Body of pancreas (tissue), 4 donors: ENCODE measurements around the gene FAM151A.

Source experiments
- POLR2A ChIP-seq, 3 donors: fragments of 450-650 bp; IDR thresholded peaks; one replicate each; pipeline ENCODE4 v1.6.1; 2016; ENCODE audit warnings: antibody characterized with exemption in 3 of 3, mild to moderate bottlenecking in 2 of 3
- TF ChIP-seq, protein P1 (sequence below), 7 experiments: fragments of 450-650 bp in 4 of 7; fragments of 200-600 bp in 3 of 7; sonication (generic) in 3 of 7; IDR thresholded peaks; one replicate each; pipeline ENCODE4 v1.5.1; 2016 to 2019; ENCODE audit warnings: antibody characterized with exemption in 7 of 7

DNA sequence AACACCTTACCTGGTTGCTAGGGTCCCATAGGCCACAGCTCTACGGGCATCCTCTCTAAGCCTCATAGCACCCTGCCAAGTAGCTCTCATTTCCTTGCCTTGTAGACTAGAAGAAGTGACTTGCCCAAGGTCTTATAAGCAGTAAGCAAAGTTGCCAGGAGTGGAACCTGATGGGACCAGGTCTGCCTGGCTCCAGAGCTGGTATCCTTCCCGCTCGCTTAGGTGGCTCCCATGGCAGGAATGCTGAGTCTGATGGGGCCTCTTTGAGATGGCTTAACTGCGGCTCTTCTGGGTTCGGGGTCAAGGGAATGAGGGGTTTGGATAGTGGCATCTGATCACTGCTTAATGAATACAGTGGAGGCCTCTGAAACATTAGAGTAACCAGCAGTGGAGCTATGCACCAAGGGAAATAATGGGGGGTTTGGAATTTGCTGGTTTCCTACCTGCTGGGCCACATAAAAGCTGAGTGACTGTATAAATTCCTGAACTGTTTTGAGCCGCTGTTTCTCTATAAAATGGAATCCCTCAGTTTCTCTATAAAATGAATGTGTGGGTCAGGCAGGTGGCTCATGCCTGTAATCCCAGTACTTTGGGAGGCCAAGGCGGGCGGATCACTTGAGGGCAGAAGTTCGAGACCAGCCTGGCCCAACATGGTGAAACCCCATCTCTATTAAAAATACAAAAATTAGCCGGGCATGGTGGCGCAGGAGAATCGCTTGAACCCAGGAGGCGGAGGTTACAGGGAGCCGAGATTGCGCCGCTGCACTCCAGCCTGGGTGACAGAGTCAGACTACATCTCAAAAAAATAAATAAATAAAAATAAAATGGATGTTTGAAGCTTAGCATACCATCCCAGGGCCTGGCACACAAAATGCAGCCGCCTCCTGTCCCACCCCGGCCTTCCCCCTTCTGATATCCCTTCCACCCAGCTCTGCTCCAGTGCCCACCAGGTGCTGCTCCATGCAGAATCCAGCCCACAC, 12.4 kb downstream of the FAM151A start:
- TF ChIP-seq, protein P1, sequence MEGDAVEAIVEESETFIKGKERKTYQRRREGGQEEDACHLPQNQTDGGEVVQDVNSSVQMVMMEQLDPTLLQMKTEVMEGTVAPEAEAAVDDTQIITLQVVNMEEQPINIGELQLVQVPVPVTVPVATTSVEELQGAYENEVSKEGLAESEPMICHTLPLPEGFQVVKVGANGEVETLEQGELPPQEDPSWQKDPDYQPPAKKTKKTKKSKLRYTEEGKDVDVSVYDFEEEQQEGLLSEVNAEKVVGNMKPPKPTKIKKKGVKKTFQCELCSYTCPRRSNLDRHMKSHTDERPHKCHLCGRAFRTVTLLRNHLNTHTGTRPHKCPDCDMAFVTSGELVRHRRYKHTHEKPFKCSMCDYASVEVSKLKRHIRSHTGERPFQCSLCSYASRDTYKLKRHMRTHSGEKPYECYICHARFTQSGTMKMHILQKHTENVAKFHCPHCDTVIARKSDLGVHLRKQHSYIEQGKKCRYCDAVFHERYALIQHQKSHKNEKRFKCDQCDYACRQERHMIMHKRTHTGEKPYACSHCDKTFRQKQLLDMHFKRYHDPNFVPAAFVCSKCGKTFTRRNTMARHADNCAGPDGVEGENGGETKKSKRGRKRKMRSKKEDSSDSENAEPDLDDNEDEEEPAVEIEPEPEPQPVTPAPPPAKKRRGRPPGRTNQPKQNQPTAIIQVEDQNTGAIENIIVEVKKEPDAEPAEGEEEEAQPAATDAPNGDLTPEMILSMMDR (IDR thresholded peaks at IDR 0.05): no peak
- no peak for TF ChIP-seq POLR2A (IDR thresholded peaks at IDR 0.05)
